Keratinocyte (primary cell): ENCODE data around the gene RFX3. TPM values are rescaled to one million over a fixed set of nuclear protein-coding genes. Genes with fewer than 3 reads are reported as not detected.

Source experiments
- DNase-seq: peaks from one replicate; pipeline ENCODE4 v3.0.0-alpha.2; 2011; ENCODE audit warnings: low read depth, missing footprints, low spot score
- FAIRE-seq: peaks from 2 replicates; lab custom pipeline; 2011; peaks lifted over from hg19 to GRCh38; lab: Jason Lieb, UNC
- H2AFZ ChIP-seq: 2 replicates; pipeline ENCODE4 v1.6.0; 2012; ENCODE audit warnings: low read length, control low read depth, inconsistent platforms; ENCODE audit not compliant: control insufficient read depth
- H3K27ac ChIP-seq: 2 replicates; pipeline ENCODE4 v1.5.1; 2011; ENCODE audit warnings: low read length; ENCODE audit not compliant: control insufficient read depth, insufficient read depth
- H3K27me3 ChIP-seq: 3 replicates; pipeline ENCODE4 v1.6.0; 2011; ENCODE audit warnings: low read length; ENCODE audit not compliant: control insufficient read depth, insufficient read depth; ENCODE audit errors: extremely low read depth
- H3K36me3 ChIP-seq, 2 experiments: 2 replicates in 1 of 2; 3 replicates in 1 of 2; pipeline ENCODE4 v1.5.1; 2011; ENCODE audit warnings: low read length in 2 of 2, mild to moderate bottlenecking in 1 of 2; ENCODE audit not compliant: control insufficient read depth in 2 of 2, insufficient read depth in 2 of 2; ENCODE audit errors: extremely low read depth in 1 of 2
- H3K4me1 ChIP-seq: 3 replicates; pipeline ENCODE4 v1.5.1; 2011; ENCODE audit warnings: low read length; ENCODE audit not compliant: control insufficient read depth, insufficient read depth; ENCODE audit errors: extremely low read depth
- H3K4me2 ChIP-seq: 3 replicates; pipeline ENCODE4 v1.6.0; 2011; ENCODE audit warnings: low read depth, low read length; ENCODE audit not compliant: control insufficient read depth, insufficient read depth; ENCODE audit errors: extremely low read depth
- H3K4me3 ChIP-seq, 3 experiments: fragments of 200-600 bp in 1 of 3; sonication (generic) in 1 of 3; 2 replicates in 2 of 3; 3 replicates in 1 of 3; pipeline ENCODE4 v1.5.1; 2011 to 2016; ENCODE audit warnings: low read length in 3 of 3, mild to moderate bottlenecking in 3 of 3, control low read depth in 2 of 3, inconsistent platforms in 1 of 3, low read depth in 1 of 3, mixed read lengths in 1 of 3, mixed run types in 1 of 3, moderate library complexity in 1 of 3; ENCODE audit not compliant: control insufficient read depth in 2 of 3, insufficient read depth in 2 of 3; ENCODE audit errors: extremely low read depth in 1 of 3
- H3K79me2 ChIP-seq: 2 replicates; pipeline ENCODE4 v1.6.0; 2012; ENCODE audit warnings: low read length; ENCODE audit not compliant: control insufficient read depth, insufficient read depth
- H3K9ac ChIP-seq: 3 replicates; pipeline ENCODE4 v1.6.0; 2011; ENCODE audit warnings: low read length; ENCODE audit not compliant: control insufficient read depth, insufficient read depth; ENCODE audit errors: extremely low read depth
- H3K9me1 ChIP-seq: 3 replicates; pipeline ENCODE4 v1.6.0; 2011; ENCODE audit warnings: low read length; ENCODE audit not compliant: control insufficient read depth, insufficient read depth; ENCODE audit errors: extremely low read depth
- H3K9me3 ChIP-seq: 2 replicates; pipeline ENCODE4 v1.5.1; 2012; ENCODE audit warnings: low read depth, low read length; ENCODE audit not compliant: control insufficient read depth
- H4K20me1 ChIP-seq: 3 replicates; pipeline ENCODE4 v1.6.0; 2011; ENCODE audit warnings: low read length; ENCODE audit not compliant: control insufficient read depth, insufficient read depth; ENCODE audit errors: extremely low read depth
- EZH2 ChIP-seq: IDR thresholded peaks from one replicate; pipeline ENCODE4 v1.6.1; 2012; ENCODE audit warnings: inconsistent platforms, mild to moderate bottlenecking, low read length, moderate library complexity
- dilution Hi-C: fragments of 300-500 bp; cut with MboI; formaldehyde crosslinking; loops from one replicate; pipeline ENCODE4 v1.7.0; 2020; ENCODE audit warnings: low sequenced_read_pairs; ENCODE audit not compliant: extremely low pct_ligation_motif_present
- polyA plus RNA-seq, 5 experiments: library from polyadenylated mRNA; depleted of rRNA in 3 of 5; stranded (reverse) in 3 of 5; stranded (forward) in 1 of 5; unstranded in 1 of 5; fragments of >200 nt; gene quantifications; 1 replicate in 1 of 5; 2 replicates in 3 of 5; 3 replicates in 1 of 5; pipeline versions ENCODE4 v1.2.1 to v1.2.3, GENCODE V29; 2011 to 2012; ENCODE audit warnings: missing spikeins in 2 of 5, low read depth in 1 of 5, low replicate concordance in 1 of 5
- TF ChIP-seq, protein P1 (sequence below), 3 experiments: IDR thresholded peaks in 1 of 3; conservative IDR thresholded peaks in 1 of 3; optimal IDR thresholded peaks in 1 of 3; 2 replicates in 2 of 3; 3 replicates in 1 of 3; pipeline versions ENCODE3 to v1.5.1; 2011; ENCODE audit warnings: low read length in 3 of 3, mild to moderate bottlenecking in 3 of 3, moderate library complexity in 2 of 3, control low read depth in 1 of 3, inconsistent platforms in 1 of 3; ENCODE audit not compliant: insufficient read depth in 2 of 3; ENCODE audit errors: extremely low read depth in 1 of 3

RFX3 gene
- polyA plus RNA-seq, 1 donor (not counting 4 experiments of a cell fraction or from before 2014, with no cell fraction given) = 1.8 TPM

DNA sequence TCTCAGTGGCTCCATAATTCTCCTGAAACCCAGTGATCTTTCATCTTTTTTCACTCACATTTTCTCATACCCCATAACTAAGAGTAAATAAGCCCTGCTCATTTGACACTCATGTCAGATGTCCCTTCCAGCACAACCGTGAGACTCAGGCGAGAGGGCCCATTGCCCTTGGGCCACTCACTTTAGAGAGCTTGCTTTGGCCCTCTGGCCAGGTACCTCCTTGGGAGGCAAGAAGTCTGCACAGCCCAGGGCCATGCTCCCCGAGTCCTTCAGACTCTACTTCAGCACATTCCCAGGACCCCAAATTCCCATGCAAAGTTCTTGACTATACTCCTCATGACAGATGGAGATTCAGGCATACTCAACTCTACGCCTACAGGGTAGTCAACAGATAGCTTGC lies 33.6 kb downstream of the RFX3 start:
- dilution Hi-C loops = no loop called here
- Histone ChIP-seq H4K20me1 (no peaks in the 10 kb centered on the region), H3K4me2 (no peak overlapping the region), H3K4me3 (no peak overlapping the region), H3K4me1 (no peaks in the 10 kb centered on the region), H3K36me3 (no peaks in the 10 kb centered on the region), H3K79me2 (no peaks in the 10 kb centered on the region), H2AFZ (no peak overlapping the region), H3K9ac (no peak overlapping the region), H3K9me3 (no peaks in the 10 kb centered on the region), H3K27me3 (no peaks in the 10 kb centered on the region), H3K27ac (no peak overlapping the region), H3K9me1 (no peaks in the 10 kb centered on the region)
- FAIRE-seq (no peak), DNase-seq (no peak)
- TF ChIP-seq EZH2 = no peak
- TF ChIP-seq, protein P1, sequence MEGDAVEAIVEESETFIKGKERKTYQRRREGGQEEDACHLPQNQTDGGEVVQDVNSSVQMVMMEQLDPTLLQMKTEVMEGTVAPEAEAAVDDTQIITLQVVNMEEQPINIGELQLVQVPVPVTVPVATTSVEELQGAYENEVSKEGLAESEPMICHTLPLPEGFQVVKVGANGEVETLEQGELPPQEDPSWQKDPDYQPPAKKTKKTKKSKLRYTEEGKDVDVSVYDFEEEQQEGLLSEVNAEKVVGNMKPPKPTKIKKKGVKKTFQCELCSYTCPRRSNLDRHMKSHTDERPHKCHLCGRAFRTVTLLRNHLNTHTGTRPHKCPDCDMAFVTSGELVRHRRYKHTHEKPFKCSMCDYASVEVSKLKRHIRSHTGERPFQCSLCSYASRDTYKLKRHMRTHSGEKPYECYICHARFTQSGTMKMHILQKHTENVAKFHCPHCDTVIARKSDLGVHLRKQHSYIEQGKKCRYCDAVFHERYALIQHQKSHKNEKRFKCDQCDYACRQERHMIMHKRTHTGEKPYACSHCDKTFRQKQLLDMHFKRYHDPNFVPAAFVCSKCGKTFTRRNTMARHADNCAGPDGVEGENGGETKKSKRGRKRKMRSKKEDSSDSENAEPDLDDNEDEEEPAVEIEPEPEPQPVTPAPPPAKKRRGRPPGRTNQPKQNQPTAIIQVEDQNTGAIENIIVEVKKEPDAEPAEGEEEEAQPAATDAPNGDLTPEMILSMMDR (optimal IDR thresholded peaks at IDR 0.05 in 1 of 3, IDR thresholded peaks at IDR 0.05 in 1 of 3, conservative IDR thresholded peaks at IDR 0.05 in 1 of 3; ENCODE audit: extremely low read depth in 1 of 3, insufficient read depth in 2 of 3, low read length in 3 of 3) = no peak

DNA sequence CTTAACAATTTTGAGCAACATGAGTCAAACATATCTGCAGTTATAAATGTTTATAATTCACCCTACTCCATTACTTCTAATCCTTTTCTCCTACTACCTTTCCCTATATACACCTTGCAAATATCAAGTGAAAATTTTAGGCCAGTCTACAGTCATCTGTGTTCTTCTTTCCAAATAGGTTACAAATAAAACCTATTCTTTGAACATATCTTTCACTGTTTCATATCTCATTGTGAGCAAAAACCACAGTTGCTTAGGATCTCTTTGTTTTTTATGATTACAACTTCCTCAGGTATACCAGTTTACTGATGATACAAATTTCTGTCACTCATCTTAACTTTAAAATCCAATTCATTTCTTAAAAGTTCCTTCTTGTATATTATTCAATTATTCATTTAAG lies 34.4 kb downstream of the RFX3 start:
- Histone ChIP-seq H2AFZ (no peak overlapping the region), H3K4me2 (no peak overlapping the region), H3K9ac (no peak overlapping the region), H3K79me2 (no peaks in the 10 kb centered on the region), H3K9me1 (no peaks in the 10 kb centered on the region), H3K9me3 (no peaks in the 10 kb centered on the region), H3K4me3 (no peak overlapping the region), H3K27me3 (no peaks in the 10 kb centered on the region), H4K20me1 (no peaks in the 10 kb centered on the region), H3K4me1 (no peaks in the 10 kb centered on the region), H3K27ac (no peak overlapping the region), H3K36me3 (no peaks in the 10 kb centered on the region)
- FAIRE-seq (no peak), DNase-seq (no peak)
- dilution Hi-C loops = no loop called here
- TF ChIP-seq, protein P1 (optimal IDR thresholded peaks at IDR 0.05 in 1 of 3, IDR thresholded peaks at IDR 0.05 in 1 of 3, conservative IDR thresholded peaks at IDR 0.05 in 1 of 3; ENCODE audit: extremely low read depth in 1 of 3, insufficient read depth in 2 of 3, low read length in 3 of 3) = no peak
- TF ChIP-seq EZH2 = no peak
